Measurements from ENCODE around the gene COL4A5. TPM values are rescaled to one million over a fixed set of nuclear protein-coding genes. Genes with fewer than 3 reads are reported as not detected.

COL4A5 gene
- total and polyA plus RNA-seq, 2 of the 13 experiments (the other 11 are each of a cell fraction or from before 2014, with no cell fraction given): 39.5 to 45.5 TPM

- no peak for TF ChIP-seq NCOA2 (CRISPR knock-in tag; IDR thresholded peaks at IDR 0.05)
- TF ChIP-seq XRCC5 (optimal IDR thresholded peaks at IDR 0.05; ENCODE audit: low read length): no peak
- TF ChIP-seq ZNF550 (CRISPR knock-in tag; IDR thresholded peaks at IDR 0.05; ENCODE audit: borderline replicate concordance): no peak
- TF ChIP-seq PBX2 (CRISPR knock-in tag; IDR thresholded peaks at IDR 0.05): no peak
- no peak for TF ChIP-seq ZNF513 (CRISPR knock-in tag; conservative IDR thresholded peaks at IDR 0.05)
- no peak for TF ChIP-seq WIZ (CRISPR knock-in tag; IDR thresholded peaks at IDR 0.05)
- no peak for TF ChIP-seq NKX3-1 (CRISPR knock-in tag; IDR thresholded peaks at IDR 0.05)
- no peak for TF ChIP-seq SRY (CRISPR knock-in tag; IDR thresholded peaks at IDR 0.05)
- no peak for TF ChIP-seq MAF1 (CRISPR knock-in tag; IDR thresholded peaks at IDR 0.05; ENCODE audit: borderline replicate concordance)
Measured at GRCh38 chrX:108737754-108738153, 298.1 kb downstream of the COL4A5 start (continued).

- H3K4me1 ChIP-seq (ENCODE audit: insufficient read depth, low read length): no peaks in the 10 kb centered on the region
- CTCF ChIA-PET (ENCODE audit: low intra/inter-chr PET ratio, low total read pairs): no interaction called here
- H4K20me1 ChIP-seq (ENCODE audit: insufficient read depth, low read length): no peaks in the 10 kb centered on the region
- no peaks in the 10 kb centered on the region for H3K79me2 ChIP-seq (ENCODE audit: insufficient read depth, low read length)
- BruUV-seq (replicated peaks): no TSS peak
- no peak overlapping the region for H2AFZ ChIP-seq (ENCODE audit: low read length)
- DNase-seq (ENCODE audit: low spot score) (no peak), ATAC-seq (no peak), FAIRE-seq (no peak)
- in situ Hi-C loops (cut with HindIII; ENCODE audit: extremely low pct_ligation_motif_present, low pct_unique_long_range_greater_than_20kb) (no loop called here), intact Hi-C loops (cut with micrococcal nuclease; ENCODE audit: unreplicated experiment) (no loop called here)
- POLR2A ChIA-PET: no interaction called here
- H3K4me2 ChIP-seq (ENCODE audit: low read depth, low read length): no peak overlapping the region
- 0% methylated on average over 1 of the region's 1 CpG for WGBS (ENCODE audit: low lambda C conversion rate)
- no peaks in the 10 kb centered on the region for H3K36me3 ChIP-seq (replicated peaks in 1 of 2; ENCODE audit: control insufficient read depth in 1 of 2, insufficient read depth in 2 of 2, low read length in 2 of 2)
- no peak overlapping the region for H3K4me3 ChIP-seq (replicated peaks in 1 of 3; ENCODE audit: insufficient read depth in 1 of 3, low read depth in 2 of 3, low read length in 3 of 3)
- H3K27me3 ChIP-seq (ENCODE audit: control insufficient read depth in 1 of 2, insufficient read depth in 2 of 2, low read length in 2 of 2): no peaks in the 10 kb centered on the region
- H3K27ac ChIP-seq (ENCODE audit: extremely low read length, insufficient read depth, low read length): no peak overlapping the region
- H3K9ac ChIP-seq (ENCODE audit: insufficient read depth, low read depth, low read length): no peak overlapping the region
- no peaks in the 10 kb centered on the region for H3K9me3 ChIP-seq (ENCODE audit: low read length)
- TF ChIP-seq ZFP62 (CRISPR knock-in tag; IDR thresholded peaks at IDR 0.05) (no peak), LRRFIP1 (CRISPR knock-in tag; conservative IDR thresholded peaks at IDR 0.05) (no peak), PCBP2 (optimal IDR thresholded peaks at IDR 0.05; ENCODE audit: low read depth, low read length, poor library complexity, severe bottlenecking) (no peak), ZNF616 (CRISPR knock-in tag; IDR thresholded peaks at IDR 0.05; ENCODE audit: low read depth) (no peak), HIC2 (CRISPR knock-in tag; IDR thresholded peaks at IDR 0.05; ENCODE audit: low read depth) (no peak), ZFY (CRISPR knock-in tag; IDR thresholded peaks at IDR 0.05) (no peak), ZFP90 (CRISPR knock-in tag; IDR thresholded peaks at IDR 0.05; ENCODE audit: borderline replicate concordance) (no peak), RFX1 (IDR thresholded peaks at IDR 0.05) (no peak), ZFAT (CRISPR knock-in tag; conservative IDR thresholded peaks at IDR 0.05) (no peak)
Measured at GRCh38 chrX:108740299-108740774, 300.7 kb downstream of the COL4A5 start.

Measured in HepG2 (cell line).